ENCODE results near the gene METTL21A. TPM values are rescaled to one million over a fixed set of nuclear protein-coding genes. Genes with fewer than 3 reads are reported as not detected.

The METTL21A gene
- total RNA-seq, 3 donors from 2014 or later = 29.2 to 44.7 (median 35.8) TPM

Other genes starting within 250 kb of the METTL21A start
- 10 to 100 TPM; 55.2 to 71.1 (median 59.5) TPM for gene CREB1, start 95.4 kb downstream of the METTL21A start, total RNA-seq
- 10 to 100 TPM in 1 of 3 donors, 1 to 10 TPM in 2; 6.3 to 10.3 (median 6.7) TPM for gene CCNYL1, start 86.2 kb upstream of the METTL21A start, total RNA-seq
- gene FZD5, start 144.5 kb upstream of the METTL21A start, total RNA-seq = under 1 TPM; 0.56 to 0.79 (median 0.71) TPM